H1 (cell line): Measurements from ENCODE around the gene MMAB. TPM values are rescaled to one million over a fixed set of nuclear protein-coding genes. Genes with fewer than 3 reads are reported as not detected.

Experiments
- CTCF ChIA-PET: fragments of 300-600 bp; sonication (Branson Sonifier 250); formaldehyde crosslinking; loops from one replicate; lab custom pipeline; 2021; ENCODE audit not compliant: partially characterized antibody; lab: Charles Lee
- POLR2A ChIA-PET: fragments of 300-600 bp; sonication (Branson Sonifier 250); formaldehyde crosslinking; loops from one replicate; lab custom pipeline; 2021; ENCODE audit warnings: inconsistent platforms; ENCODE audit not compliant: partially characterized antibody; lab: Charles Lee
- DNase-seq, 2 experiments: peaks; one replicate each; pipeline versions ENCODE4 v3.0.0 to v3.0.0-alpha.2; 2010 to 2022; ENCODE audit warnings: low spot score in 2 of 2, low read depth in 1 of 2, mixed read lengths in 1 of 2
- FAIRE-seq: peaks from 2 replicates; lab custom pipeline; 2011; peaks lifted over from hg19 to GRCh38; lab: Jason Lieb, UNC
- H2AFZ ChIP-seq: 2 replicates; pipeline ENCODE4 v1.8.1; 2012; ENCODE audit warnings: low read length, inconsistent platforms
- H2AK5ac ChIP-seq: 2 replicates; pipeline ENCODE4 v1.6.1; 2013; ENCODE audit warnings: low read depth, low read length
- H2BK120ac ChIP-seq: replicated peaks from 2 replicates; pipeline ENCODE3; 2013; ENCODE audit warnings: low read depth, low read length, inconsistent platforms
- H2BK12ac ChIP-seq: 2 replicates; pipeline ENCODE4 v1.6.1; 2013; ENCODE audit warnings: low read depth, low read length
- H2BK15ac ChIP-seq: 2 replicates; pipeline ENCODE4 v1.6.1; 2013; ENCODE audit warnings: low read length
- H2BK20ac ChIP-seq: 2 replicates; pipeline ENCODE4 v1.6.1; 2013; ENCODE audit warnings: low read length
- H2BK5ac ChIP-seq: 2 replicates; pipeline ENCODE4 v1.6.1; 2013; ENCODE audit warnings: low read depth, low read length
- H3K14ac ChIP-seq: 2 replicates; pipeline ENCODE4 v1.6.1; 2013; ENCODE audit warnings: inconsistent platforms; ENCODE audit not compliant: insufficient read length
- H3K18ac ChIP-seq: 2 replicates; pipeline ENCODE4 v1.6.1; 2013; ENCODE audit warnings: low read length; ENCODE audit errors: extremely low read depth
- H3K23ac ChIP-seq: 2 replicates; pipeline ENCODE4 v1.6.1; 2013; ENCODE audit warnings: inconsistent platforms; ENCODE audit not compliant: insufficient read length
- H3K23me2 ChIP-seq: 2 replicates; pipeline ENCODE4 v1.6.1; 2013; ENCODE audit warnings: low read depth, low read length
- H3K27ac ChIP-seq: 2 replicates; pipeline ENCODE4 v1.6.1; 2011; ENCODE audit warnings: low read depth, low read length, inconsistent platforms
- H3K27me3 ChIP-seq, 4 experiments: replicated peaks in 1 of 4; 1 replicate in 1 of 4; 2 replicates in 3 of 4; pipeline versions ENCODE4 v1.6.1 to v1.8.1; 2011 to 2013; ENCODE audit warnings: low read length in 3 of 4, mild to moderate bottlenecking in 3 of 4, inconsistent platforms in 2 of 4, mixed read lengths in 2 of 4, moderate library complexity in 1 of 4; ENCODE audit not compliant: control insufficient read depth in 3 of 4, insufficient read depth in 3 of 4; ENCODE audit errors: extremely low read depth in 1 of 4
- H3K36me3 ChIP-seq, 4 experiments: 2 replicates each; pipeline versions ENCODE4 v1.6.1 to v1.8.1; 2011 to 2013; ENCODE audit warnings: mild to moderate bottlenecking in 4 of 4, low read length in 3 of 4, moderate library complexity in 2 of 4, control low read depth in 1 of 4, inconsistent platforms in 1 of 4; ENCODE audit not compliant: insufficient read depth in 4 of 4, control insufficient read depth in 2 of 4
- H3K4ac ChIP-seq: replicated peaks from 2 replicates; pipeline ENCODE3; 2013; ENCODE audit warnings: low read length, low read depth, mixed read lengths, inconsistent platforms; ENCODE audit not compliant: insufficient read length
- H3K4me1 ChIP-seq, 4 experiments: replicated peaks in 1 of 4; 1 replicate in 1 of 4; 2 replicates in 3 of 4; pipeline versions ENCODE4 v1.6.1 to v1.8.1; 2011 to 2013; ENCODE audit warnings: low read length in 3 of 4, inconsistent platforms in 2 of 4, mixed read lengths in 1 of 4; ENCODE audit not compliant: insufficient read depth in 4 of 4, control insufficient read depth in 3 of 4
- H3K4me2 ChIP-seq, 2 experiments: 2 replicates each; pipeline versions ENCODE4 v1.6.1 to v1.8.1; 2011 to 2013; ENCODE audit warnings: low read depth in 2 of 2, low read length in 2 of 2, control low read depth in 1 of 2, inconsistent platforms in 1 of 2, mild to moderate bottlenecking in 1 of 2; ENCODE audit not compliant: insufficient read depth in 1 of 2
- H3K4me3 ChIP-seq, 4 experiments: fragments of 200-600, 300-600 bp in 1 of 4; sonication (generic), shearing (Covaris generic), sonication (Bioruptor Twin) in 1 of 4; 2 replicates each; pipeline versions ENCODE4 v1.5.1 to v1.8.1; 2011 to 2016; ENCODE audit warnings: low read length in 4 of 4, low read depth in 3 of 4, control low read depth in 2 of 4, inconsistent platforms in 2 of 4, mild to moderate bottlenecking in 2 of 4, mixed read lengths in 1 of 4, moderate library complexity in 1 of 4; ENCODE audit not compliant: insufficient read depth in 2 of 4; ENCODE audit errors: extremely low read depth in 1 of 4
- H3K56ac ChIP-seq: replicated peaks from 2 replicates; pipeline ENCODE3; 2013; ENCODE audit warnings: low read depth, mild to moderate bottlenecking, mixed read lengths, low read length, inconsistent platforms; ENCODE audit not compliant: insufficient read length
- H3K79me1 ChIP-seq: 2 replicates; pipeline ENCODE4 v1.6.1; 2013; ENCODE audit warnings: low read depth, low read length, control low read depth
- H3K79me2 ChIP-seq, 2 experiments: 2 replicates each; pipeline versions ENCODE4 v1.6.1 to v1.8.1; 2012 to 2013; ENCODE audit warnings: low read length in 2 of 2, mild to moderate bottlenecking in 2 of 2, inconsistent platforms in 1 of 2; ENCODE audit not compliant: insufficient read depth in 2 of 2, control insufficient read depth in 1 of 2
- H3K9ac ChIP-seq, 4 experiments: replicated peaks in 1 of 4; 1 replicate in 1 of 4; 2 replicates in 3 of 4; pipeline versions ENCODE4 v1.6.1 to v1.8.1; 2011 to 2013; ENCODE audit warnings: low read depth in 3 of 4, low read length in 3 of 4, control low read depth in 2 of 4, mild to moderate bottlenecking in 2 of 4, moderate library complexity in 2 of 4, inconsistent platforms in 1 of 4; ENCODE audit errors: extremely low read depth in 1 of 4
- H3K9me3 ChIP-seq, 2 experiments: 2 replicates each; pipeline versions ENCODE4 v1.6.1 to v1.8.1; 2012 to 2013; ENCODE audit warnings: mild to moderate bottlenecking in 2 of 2, moderate library complexity in 2 of 2, control low read depth in 1 of 2, inconsistent platforms in 1 of 2, low read depth in 1 of 2, low read length in 1 of 2, mixed read lengths in 1 of 2; ENCODE audit not compliant: insufficient read depth in 2 of 2
- H4K20me1 ChIP-seq, 2 experiments: replicated peaks in 1 of 2; 2 replicates each; pipeline versions ENCODE3 to v1.8.1; 2011 to 2013; ENCODE audit warnings: inconsistent platforms in 2 of 2, low read length in 2 of 2, mild to moderate bottlenecking in 1 of 2; ENCODE audit not compliant: insufficient read depth in 2 of 2, control insufficient read depth in 1 of 2
- H4K5ac ChIP-seq: 2 replicates; pipeline ENCODE4 v1.6.1; 2013; ENCODE audit warnings: low read length, low read depth, mixed read lengths, inconsistent platforms; ENCODE audit not compliant: insufficient read length
- H4K8ac ChIP-seq: 2 replicates; pipeline ENCODE4 v1.8.0; 2013; ENCODE audit warnings: mild to moderate bottlenecking, moderate library complexity, low read length, inconsistent platforms; ENCODE audit not compliant: insufficient read depth; ENCODE audit errors: extremely low read depth
- H4K91ac ChIP-seq: replicated peaks from 2 replicates; pipeline ENCODE3; 2013; ENCODE audit warnings: low read length, mixed read lengths, inconsistent platforms; ENCODE audit not compliant: insufficient read length
- CBX8 ChIP-seq: fragments of 300-800, 300-1000 bp; sonication (generic); IDR thresholded peaks from 2 replicates; pipeline ENCODE4 v1.7.1; 2016; ENCODE audit warnings: low read depth, low read length, borderline replicate concordance
- CTBP2 ChIP-seq: IDR thresholded peaks from 2 replicates; pipeline ENCODE4 v1.7.0; 2011; ENCODE audit warnings: borderline replicate concordance, mild to moderate bottlenecking, moderate library complexity, mixed read lengths, low read length; ENCODE audit not compliant: insufficient read depth, insufficient read length
- CTCF ChIP-seq, 3 experiments: IDR thresholded peaks; 1 replicate in 2 of 3; 2 replicates in 1 of 3; pipeline versions ENCODE4 v1.5.1 to v1.6.1; 2011; ENCODE audit warnings: low read length in 3 of 3, mild to moderate bottlenecking in 3 of 3, inconsistent platforms in 2 of 3, low read depth in 1 of 3, moderate library complexity in 1 of 3; ENCODE audit not compliant: insufficient read depth in 1 of 3; ENCODE audit errors: control extremely low read depth in 1 of 3
- PHF8 ChIP-seq: fragments of 200-600 bp; sonication (generic); conservative IDR thresholded peaks from 2 replicates; pipeline ENCODE4 v1.7.1; 2012; ENCODE audit warnings: low read depth, mild to moderate bottlenecking, inconsistent platforms, low read length, moderate library complexity
- RNF2 ChIP-seq: fragments of 200-900, 300-1000 bp; sonication (generic); IDR thresholded peaks from 2 replicates; pipeline ENCODE4 v1.7.1; 2016; ENCODE audit warnings: borderline replicate concordance, low read depth, mild to moderate bottlenecking, antibody characterized with exemption, low read length; ENCODE audit not compliant: poor library complexity, severe bottlenecking; ENCODE audit errors: missing control alignments
- SIX5 ChIP-seq: IDR thresholded peaks from 2 replicates; pipeline ENCODE4 v1.6.1; 2011; ENCODE audit warnings: mild to moderate bottlenecking, low read depth, low read length
- SP2 ChIP-seq: IDR thresholded peaks from 2 replicates; pipeline ENCODE4 v1.6.1; 2012; ENCODE audit warnings: mild to moderate bottlenecking, low read length, inconsistent platforms
- SUZ12 ChIP-seq: fragments of 200-600 bp; sonication (generic); IDR thresholded peaks from 2 replicates; pipeline ENCODE4 v1.6.1; 2012; ENCODE audit warnings: mild to moderate bottlenecking, inconsistent platforms, low read length, moderate library complexity, mixed read lengths
- WGBS, 2 experiments: shearing (Covaris generic) in 1 of 2; methylation state at CpG; one replicate each; pipeline versions ENCODE4 v1.1.6 to v1.1.7; 2013 to 2015; ENCODE audit warnings: low lambda C conversion rate in 2 of 2, mixed read lengths in 2 of 2, inconsistent platforms in 1 of 2, low coverage in 1 of 2, missing lambda C conversion rate in 1 of 2; ENCODE audit not compliant: insufficient replicate concordance in 2 of 2, insufficient coverage in 1 of 2, insufficient read length in 1 of 2; ENCODE audit errors: extremely low coverage in 1 of 2, missing lambda C conversion rate in 1 of 2; 5-methylcytosine and 5-hydroxymethylcytosine counted together
- polyA plus RNA-seq, 7 experiments: library from polyadenylated mRNA; depleted of rRNA in 3 of 7; stranded (reverse) in 5 of 7; unstranded in 2 of 7; fragments of >200 nt in 5 of 7; fragments of 200-250 nt in 2 of 7; gene quantifications; 1 replicate in 5 of 7; 2 replicates in 1 of 7; 4 replicates in 1 of 7; pipeline versions ENCODE4 v1.2.1 to v1.2.3, GENCODE V29; 2011 to 2013; ENCODE audit warnings: missing spikeins in 2 of 7, mixed read lengths in 2 of 7
- total RNA-seq: library from RNA; stranded (reverse); fragmentation: NEBNext Ultra II Directional; extraction: Animal tissue kit (Norgen Biotek cat#: 25700); gene quantifications from 2 replicates; pipeline ENCODE4 v1.2.1, GENCODE V29; 2021

Gene MMAB
- total and polyA plus RNA-seq, 2 of the 8 experiments (the other 6 are each of a cell fraction or from before 2014, with no cell fraction given): 12.9 to 18.5 TPM

- Histone ChIP-seq H4K91ac (no peak overlapping the region), H2AFZ (no peak overlapping the region), H4K8ac (no peak overlapping the region), H4K20me1 (no peaks in the 10 kb centered on the region), H3K56ac (no peak overlapping the region), H3K18ac (no peak overlapping the region), H2BK120ac (no peak overlapping the region), H3K4me3 (no peak overlapping the region), H3K9ac (no peak overlapping the region), H3K9me3 (no peaks in the 10 kb centered on the region), H3K23ac (no peak overlapping the region), H3K79me2 (no peaks in the 10 kb centered on the region), H3K79me1 (no peaks in the 10 kb centered on the region), H3K4me1 (no peaks in the 10 kb centered on the region), H2AK5ac (no peak overlapping the region), H2BK20ac (no peak overlapping the region), H3K36me3 (peaks cover under 1 to 30% (median 8%) of the 10 kb centered on the region in 4 experiments; a peak in 5 of 8 replicates), H3K4ac (no peak overlapping the region), H3K27me3 (no peaks in the 10 kb centered on the region), H2BK12ac (no peak overlapping the region), H3K4me2 (no peak overlapping the region), H2BK5ac (no peak overlapping the region; the same call in 1 of the 2 replicates), H2BK15ac (no peak overlapping the region), H3K14ac (no peak overlapping the region), H3K23me2 (no peaks in the 10 kb centered on the region), H4K5ac (no peak overlapping the region), H3K27ac (no peak overlapping the region)
- no peak for DNase-seq
- CTCF ChIA-PET: interaction anchor here (1.0 to 6.1 kb wide), 7 partner anchors 10 to 210 kb away, joined by 3 to 40 read pairs (median 3); no protein-coding TSS in a partner anchor
- POLR2A ChIA-PET: no interaction called here
- WGBS, 2 experiments: 91% methylated on average over 8 of the region's 8 CpGs; no CpG with 5 or more reads in 1 of the 2 experiments
- no peak for TF ChIP-seq SIX5
- no peak for TF ChIP-seq SP2
- TF ChIP-seq CBX8: no peak
- no peak for TF ChIP-seq CTBP2
- TF ChIP-seq RNF2: no peak
- TF ChIP-seq SUZ12: no peak
- TF ChIP-seq CTCF (IDR thresholded peaks at IDR 0.05; ENCODE audit: control extremely low read depth in 1 of 3, insufficient read depth in 1 of 3, low read depth in 1 of 3, low read length in 3 of 3): no peak
- no peak for TF ChIP-seq PHF8
- FAIRE-seq: no peak
Measured at GRCh38 chr12:109566424-109566823, 6.9 kb downstream of the MMAB start.
